Esophagus (tissue), 2 donors: ENCODE data around the gene IRX1. TPM values are rescaled to one million over a fixed set of nuclear protein-coding genes. Genes with fewer than 3 reads are reported as not detected.

Experiments used
- H3K27ac ChIP-seq, 2 donors: one replicate each; pipeline ENCODE4 v1.5.1; 2013; ENCODE audit warnings: low read depth in 2 of 2, mild to moderate bottlenecking in 2 of 2, inconsistent platforms in 1 of 2, low read length in 1 of 2, moderate library complexity in 1 of 2
- H3K27me3 ChIP-seq, 2 donors: one replicate each; pipeline ENCODE4 v1.6.1; 2013; ENCODE audit warnings: low read length in 2 of 2, control low read depth in 1 of 2, mild to moderate bottlenecking in 1 of 2; ENCODE audit not compliant: insufficient read depth in 2 of 2, control insufficient read depth in 1 of 2
- H3K36me3 ChIP-seq, 2 donors: one replicate each; pipeline ENCODE4 v1.6.1; 2013; ENCODE audit warnings: low read length in 1 of 2; ENCODE audit not compliant: control insufficient read depth in 2 of 2, insufficient read depth in 2 of 2
- H3K4me1 ChIP-seq, 2 donors: one replicate each; pipeline ENCODE4 v1.6.1; 2013; ENCODE audit warnings: low read length in 1 of 2; ENCODE audit not compliant: control insufficient read depth in 2 of 2, insufficient read depth in 2 of 2
- H3K4me3 ChIP-seq, 2 donors: one replicate each; pipeline ENCODE4 v1.5.1; 2013; ENCODE audit warnings: low read length in 2 of 2, mild to moderate bottlenecking in 2 of 2, low read depth in 1 of 2, moderate library complexity in 1 of 2
- H3K9me3 ChIP-seq, 2 donors: one replicate each; pipeline ENCODE4 v1.6.1; 2013; ENCODE audit warnings: mild to moderate bottlenecking in 2 of 2, low read depth in 1 of 2, low read length in 1 of 2, moderate library complexity in 1 of 2; ENCODE audit not compliant: control insufficient read depth in 2 of 2, insufficient read depth in 1 of 2
- WGBS, 2 donors: extraction: QIAGEN DNeasy Blood & Tissue Kit; methylation state at CpG; one replicate each; pipeline ENCODE4 v1.1.7; 2013; 5-methylcytosine and 5-hydroxymethylcytosine counted together
- polyA plus RNA-seq, 2 donors: library from polyadenylated mRNA; stranded (reverse); fragments of 200-250 nt; gene quantifications; one replicate each; pipeline ENCODE4 v1.2.3, GENCODE V29; 2013
- donor health status: healthy with polysubstance abuse.
- donor health status: Bipolar disorder and iron deficiency.

The IRX1 gene
- polyA plus RNA-seq, 2 donors, result 0.08 to 0.13 TPM

GRCh38 chr5:3607541-3608181 is 12.0 kb downstream of the IRX1 start:
- 50 to 65% methylated on average over 11 of the region's 11 CpGs for WGBS, 2 donors
- peaks cover 0 to 3% of the 10 kb centered on the region in 2 donors for H3K9me3 ChIP-seq
- H3K4me1 ChIP-seq, result peaks cover 0 to 5% of the 10 kb centered on the region in 2 donors
- no peak overlapping the region for H3K4me3 ChIP-seq
- no peaks in the 10 kb centered on the region for H3K36me3 ChIP-seq
- H3K27me3 ChIP-seq, result peaks cover 0 to 10% of the 10 kb centered on the region in 2 donors
- no peak overlapping the region for H3K27ac ChIP-seq

- WGBS, 2 donors, result 72 to 79% methylated on average over 18 of the region's 18 CpGs
- peaks cover 0 to 5% of the 10 kb centered on the region in 2 donors for H3K4me1 ChIP-seq
- H3K9me3 ChIP-seq, result peaks cover 0 to 3% of the 10 kb centered on the region in 2 donors
- H3K36me3 ChIP-seq, result no peaks in the 10 kb centered on the region
- H3K4me3 ChIP-seq, result no peak overlapping the region
- peaks cover 0 to 4% of the 10 kb centered on the region in 2 donors for H3K27me3 ChIP-seq
- H3K27ac ChIP-seq, result no peak overlapping the region
Observed at GRCh38 chr5:3609120-3609681, 13.6 kb downstream of the IRX1 start.

GRCh38 chr5:3612591-3613042 is 17.0 kb downstream of the IRX1 start:
- H3K27ac ChIP-seq, result no peak overlapping the region
- WGBS, 2 donors, result 65 to 69% methylated on average over 5 of the region's 5 CpGs
- H3K4me1 ChIP-seq, result no peaks in the 10 kb centered on the region

GRCh38 chr5:3613726-3614125 is 18.1 kb downstream of the IRX1 start:
- Histone ChIP-seq H3K9me3 (no peaks in the 10 kb centered on the region), H3K27ac (no peak overlapping the region), H3K4me3 (no peak overlapping the region), H3K27me3 (no peaks in the 10 kb centered on the region), H3K4me1 (no peaks in the 10 kb centered on the region), H3K36me3 (no peaks in the 10 kb centered on the region)
- WGBS, 2 donors, result 81 to 82% methylated on average over 10 of the region's 10 CpGs

More at GRCh38 chr5:3612591-3613042, 17.0 kb downstream of the IRX1 start:
- Histone ChIP-seq H3K36me3 (no peaks in the 10 kb centered on the region), H3K9me3 (no peaks in the 10 kb centered on the region), H3K27me3 (no peaks in the 10 kb centered on the region), H3K4me3 (no peak overlapping the region)

- Histone ChIP-seq H3K4me3 (no peak overlapping the region), H3K27ac (no peak overlapping the region), H3K9me3 (no peaks in the 10 kb centered on the region), H3K36me3 (no peaks in the 10 kb centered on the region), H3K27me3 (no peaks in the 10 kb centered on the region), H3K4me1 (no peaks in the 10 kb centered on the region)
- WGBS, 2 donors, result 79 to 81% methylated on average over 2 of the region's 2 CpGs
Observed at GRCh38 chr5:3615217-3615616, 19.6 kb downstream of the IRX1 start.

- WGBS, 2 donors, result 86 to 89% methylated on average over 13 of the region's 13 CpGs
Observed at GRCh38 chr5:3615829-3616228, 20.2 kb downstream of the IRX1 start.

GRCh38 chr5:3619579-3619978 is 23.9 kb downstream of the IRX1 start:
- Histone ChIP-seq H3K36me3 (no peaks in the 10 kb centered on the region), H3K27ac (no peak overlapping the region), H3K4me3 (no peak overlapping the region), H3K27me3 (no peaks in the 10 kb centered on the region), H3K4me1 (no peaks in the 10 kb centered on the region), H3K9me3 (no peaks in the 10 kb centered on the region)
- WGBS, 2 donors, result 54 to 65% methylated on average over 6 of the region's 6 CpGs

More at GRCh38 chr5:3615829-3616228, 20.2 kb downstream of the IRX1 start:
- Histone ChIP-seq H3K27ac (no peak overlapping the region), H3K4me3 (no peak overlapping the region), H3K36me3 (no peaks in the 10 kb centered on the region), H3K27me3 (no peaks in the 10 kb centered on the region), H3K9me3 (no peaks in the 10 kb centered on the region), H3K4me1 (no peaks in the 10 kb centered on the region)

GRCh38 chr5:3622961-3623360 is 27.3 kb downstream of the IRX1 start:
- Histone ChIP-seq H3K27me3 (no peaks in the 10 kb centered on the region), H3K36me3 (no peaks in the 10 kb centered on the region), H3K9me3 (no peaks in the 10 kb centered on the region), H3K4me1 (no peaks in the 10 kb centered on the region), H3K4me3 (no peak overlapping the region), H3K27ac (no peak overlapping the region)
- WGBS, 2 donors, result 78 to 86% methylated on average over 9 of the region's 9 CpGs

- Histone ChIP-seq H3K9me3 (peaks cover 0 to 2% of the 10 kb centered on the region in 2 donors), H3K4me3 (no peak overlapping the region), H3K36me3 (no peaks in the 10 kb centered on the region), H3K27ac (no peak overlapping the region), H3K27me3 (no peaks in the 10 kb centered on the region), H3K4me1 (no peaks in the 10 kb centered on the region)
- WGBS, 2 donors, result 74 to 80% methylated on average over 4 of the region's 4 CpGs
Observed at GRCh38 chr5:3625626-3626025, 30.0 kb downstream of the IRX1 start.

GRCh38 chr5:3634061-3634460 is 38.4 kb downstream of the IRX1 start:
- Histone ChIP-seq H3K36me3 (no peaks in the 10 kb centered on the region), H3K4me1 (no peaks in the 10 kb centered on the region)
- 92 to 95% methylated on average over 7 of the region's 7 CpGs for WGBS, 2 donors

More at GRCh38 chr5:3634061-3634460, 38.4 kb downstream of the IRX1 start:
- Histone ChIP-seq H3K9me3 (peaks cover 3 to 4% of the 10 kb centered on the region in 2 donors), H3K4me3 (no peak overlapping the region), H3K27me3 (no peaks in the 10 kb centered on the region), H3K27ac (no peak overlapping the region)
